Measurements from ENCODE around the gene GCNT2. TPM values are rescaled to one million over a fixed set of nuclear protein-coding genes. Genes with fewer than 3 reads are reported as not detected.
"Not testable (repeated sequence)": the region's sequence is repeated elsewhere in the genome, so short reads cannot be mapped to it uniquely, and the experiment has no call there.

Gene GCNT2
- total RNA-seq, 1 donor from 2014 or later, result 9.7 TPM

- no peak for DNase-seq (ENCODE audit: low spot score)
These were observed 6.9 kb upstream of the GCNT2 start for GRCh38 chr6:10514049-10514780.

- no peak for DNase-seq (ENCODE audit: low spot score)
These were observed 4.2 kb upstream of the GCNT2 start for GRCh38 chr6:10516953-10517352.

DNA sequence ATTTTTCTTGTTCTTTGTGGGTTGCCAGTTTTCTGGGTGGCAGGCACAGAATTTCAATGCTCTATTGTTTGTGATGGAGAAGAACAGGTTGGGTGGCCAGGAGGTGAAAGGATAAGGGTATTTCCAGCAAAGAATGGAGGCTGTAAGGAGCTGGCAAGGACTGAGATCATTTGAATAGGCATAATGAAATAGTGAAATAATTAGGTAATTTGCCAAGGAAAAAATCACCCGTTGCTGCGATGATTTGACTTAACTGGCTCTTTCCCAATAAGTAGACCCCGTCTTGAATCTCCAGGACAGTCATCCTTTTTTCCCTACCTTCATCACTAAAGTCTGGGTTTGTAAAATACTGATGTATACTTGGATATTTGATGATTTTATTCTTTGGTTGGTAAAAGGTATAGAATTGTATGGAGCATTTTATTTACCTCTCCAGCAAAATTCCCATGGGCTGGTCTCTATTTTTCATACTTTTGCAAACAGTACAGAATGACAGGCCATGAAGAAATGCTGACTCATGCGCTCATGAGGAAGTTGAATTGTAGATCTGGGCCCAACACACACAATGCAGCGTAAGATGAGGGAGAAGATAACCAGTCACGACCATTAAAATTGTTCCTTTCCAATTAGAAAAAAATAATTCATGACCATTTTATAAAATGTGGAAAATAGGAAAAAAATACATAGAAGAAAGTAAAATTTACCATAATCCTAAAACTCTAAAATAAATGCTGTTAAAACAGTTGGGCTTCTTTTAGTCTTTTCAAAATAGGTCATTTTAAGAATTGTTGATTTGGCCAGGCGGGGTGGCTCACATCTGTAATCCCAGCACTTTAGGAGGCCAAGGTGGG, 2.4 kb upstream of the GCNT2 start:
- DNase-seq (ENCODE audit: low spot score), result no peak

- not testable (repeated sequence) for DNase-seq (ENCODE audit: low spot score)
These were observed 1.8 kb upstream of the GCNT2 start for GRCh38 chr6:10519408-10519697.

- DNase-seq (ENCODE audit: low spot score), result no peak
These were observed 683 bp upstream of the GCNT2 start for GRCh38 chr6:10520468-10520867.

- DNase-seq (ENCODE audit: low spot score), result no peak
These were observed 1.9 kb downstream of the GCNT2 start for GRCh38 chr6:10522929-10523573.

GRCh38 chr6:10526156-10526555, 5.0 kb downstream of the GCNT2 start:
- no peak for DNase-seq (ENCODE audit: low spot score)

GRCh38 chr6:10528158-10528981, 7.2 kb downstream of the GCNT2 start:
- peak; percentile 52 for DNase-seq (ENCODE audit: low spot score)

GRCh38 chr6:10529231-10529801, 8.2 kb downstream of the GCNT2 start:
- DNase-seq (ENCODE audit: low spot score), result no peak

GRCh38 chr6:10529828-10530374, 8.8 kb downstream of the GCNT2 start:
- not testable (repeated sequence) for DNase-seq (ENCODE audit: low spot score)

- DNase-seq (ENCODE audit: low spot score), result no peak
These were observed 10.4 kb downstream of the GCNT2 start for GRCh38 chr6:10531503-10531902.

GRCh38 chr6:10531942-10532341, 10.8 kb downstream of the GCNT2 start:
- DNase-seq (ENCODE audit: low spot score), result no peak

DNA sequence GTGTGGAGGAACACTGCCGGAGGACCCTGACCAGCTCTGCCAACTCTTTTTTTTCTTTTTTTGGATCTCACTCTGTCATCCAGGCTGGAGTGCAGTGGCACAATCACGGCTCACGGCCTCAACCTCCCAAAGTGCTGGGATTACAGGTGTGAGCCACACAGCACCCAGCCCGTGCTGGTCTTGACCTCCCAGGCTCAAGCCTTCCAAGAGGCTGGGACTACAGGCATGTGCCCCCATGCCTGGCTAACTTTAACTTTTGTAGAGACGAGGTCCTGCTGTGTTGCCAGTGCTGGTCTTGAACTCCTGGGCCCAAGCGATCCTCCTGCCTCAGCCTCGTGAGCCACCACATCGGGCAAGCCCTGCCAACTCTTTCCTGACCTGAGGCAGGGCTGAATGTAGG, 11.2 kb downstream of the GCNT2 start:
- DNase-seq (ENCODE audit: low spot score), result no peak

DNA sequence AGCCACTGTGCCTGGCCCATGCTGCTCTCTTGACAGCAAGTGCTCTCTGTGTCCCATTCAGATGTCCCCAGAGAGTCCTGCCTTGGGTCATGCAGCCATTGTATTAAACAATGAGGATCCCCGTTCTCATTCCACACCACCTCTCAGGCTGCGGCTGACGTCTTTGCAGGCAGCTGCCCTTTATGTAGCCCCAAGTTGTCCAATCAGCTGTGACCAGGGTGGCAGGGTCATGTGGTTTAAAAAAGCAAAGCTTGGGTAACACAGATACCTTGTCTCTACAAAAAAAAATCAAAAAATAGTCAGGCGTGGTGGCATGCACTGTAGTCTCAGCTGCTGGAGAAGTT, 13.2 kb downstream of the GCNT2 start:
- no peak for DNase-seq (ENCODE audit: low spot score)

GRCh38 chr6:10535193-10535592, 14.0 kb downstream of the GCNT2 start:
- DNase-seq (ENCODE audit: low spot score), result no peak

GRCh38 chr6:10537726-10538125, 16.6 kb downstream of the GCNT2 start:
- DNase-seq (ENCODE audit: low spot score), result no peak

- no peak for DNase-seq (ENCODE audit: low spot score)
These were observed 19.1 kb downstream of the GCNT2 start for GRCh38 chr6:10540073-10540746.

DNA sequence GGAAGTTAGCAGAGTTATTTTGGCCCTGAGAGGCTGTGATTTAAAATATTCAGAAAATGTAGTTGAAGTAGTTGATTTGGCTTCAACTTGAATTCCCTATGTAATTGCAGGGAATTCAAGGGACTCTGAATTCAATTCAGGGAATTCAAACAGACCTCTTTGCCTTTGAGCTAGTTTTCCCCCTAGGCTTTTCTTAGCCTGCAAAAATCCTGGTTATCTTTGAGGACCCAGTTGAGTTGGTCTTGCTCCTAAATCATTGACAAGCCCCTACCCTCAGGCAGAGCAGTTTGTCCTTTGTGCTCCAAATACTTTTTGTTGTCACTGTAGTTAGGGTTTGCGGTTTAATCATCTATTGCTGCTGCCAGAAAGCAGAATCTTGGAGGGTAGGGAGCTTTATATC, 20.4 kb downstream of the GCNT2 start:
- DNase-seq (ENCODE audit: low spot score), result no peak

DNA sequence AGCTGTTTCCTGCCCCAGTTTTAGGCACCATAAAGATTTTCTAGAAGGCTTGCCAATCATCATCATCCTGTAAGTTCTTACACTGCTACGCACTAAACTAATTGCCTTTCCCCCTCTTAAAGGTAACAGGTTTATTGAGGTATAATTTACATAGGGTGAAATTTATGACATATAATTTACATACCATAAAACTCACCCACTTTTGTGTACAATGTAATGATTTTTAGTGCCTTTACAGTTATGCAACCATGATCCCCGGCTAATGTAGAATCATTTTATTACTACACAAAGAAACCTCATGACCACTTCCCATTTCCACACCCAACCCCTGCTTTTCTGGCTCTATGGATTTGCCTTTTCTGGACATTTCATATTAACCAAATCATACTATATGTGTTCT, 21.1 kb downstream of the GCNT2 start:
- DNase-seq (ENCODE audit: low spot score), result no peak

DNA sequence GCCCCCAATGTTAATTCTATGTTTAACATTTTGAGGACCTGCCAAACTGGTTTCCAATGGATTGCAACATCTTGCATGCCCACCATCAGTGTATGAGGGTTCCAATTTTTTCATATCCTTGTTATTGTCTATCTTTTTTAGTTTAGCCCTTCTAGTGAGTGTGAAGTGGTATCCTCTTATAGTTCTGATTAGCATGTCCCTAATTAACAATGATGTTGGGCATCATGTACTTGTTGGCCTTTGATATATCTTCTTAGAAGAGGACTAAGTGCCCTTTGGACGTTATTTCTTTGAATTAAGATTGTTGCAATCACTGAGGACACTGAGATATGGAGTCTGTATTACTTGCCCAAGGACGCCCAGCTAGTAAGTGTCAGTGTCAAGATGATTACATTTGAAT, 22.3 kb downstream of the GCNT2 start:
- DNase-seq (ENCODE audit: low spot score), result no peak

DNA sequence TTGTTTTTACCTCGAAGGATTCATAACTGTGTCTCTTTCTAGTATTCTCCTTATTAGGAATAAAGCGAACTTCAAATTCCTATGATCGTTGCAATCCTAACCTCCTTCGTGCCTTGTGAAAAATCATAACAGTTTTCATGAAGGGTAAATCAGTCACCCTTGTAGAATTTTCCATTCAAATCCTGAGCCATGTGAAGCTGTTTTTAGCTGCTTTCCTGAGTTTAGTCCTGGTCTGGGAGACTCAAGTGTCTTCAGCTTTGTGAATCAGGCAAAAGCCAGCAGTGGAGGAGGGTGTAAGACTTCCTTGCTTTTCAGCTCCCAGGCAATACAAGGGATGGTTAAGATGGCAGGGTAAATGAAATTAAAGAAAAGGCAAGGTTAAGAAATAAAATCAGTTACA, 24.3 kb downstream of the GCNT2 start:
- DNase-seq (ENCODE audit: low spot score), result no peak
